ENCODE results near the gene MOB1A. TPM values are rescaled to one million over a fixed set of nuclear protein-coding genes. Genes with fewer than 3 reads are reported as not detected.
A peak's percentile ranks its signal among the peaks of the same experiment; 100 is the strongest.
"Not testable (repeated sequence)": the region's sequence is repeated elsewhere in the genome, so short reads cannot be mapped to it uniquely, and the experiment has no call there.

MOB1A gene
- total RNA-seq, 2 donors from 2014 or later = 137 to 138 TPM

- intact Hi-C loops (cut with DNase I, micrococcal nuclease) = no loop called here
- DNase-seq (no peak), ATAC-seq (no peak)
Observed at GRCh38 chr2:74201196-74201595, 22.5 kb upstream of the MOB1A start.

DNA sequence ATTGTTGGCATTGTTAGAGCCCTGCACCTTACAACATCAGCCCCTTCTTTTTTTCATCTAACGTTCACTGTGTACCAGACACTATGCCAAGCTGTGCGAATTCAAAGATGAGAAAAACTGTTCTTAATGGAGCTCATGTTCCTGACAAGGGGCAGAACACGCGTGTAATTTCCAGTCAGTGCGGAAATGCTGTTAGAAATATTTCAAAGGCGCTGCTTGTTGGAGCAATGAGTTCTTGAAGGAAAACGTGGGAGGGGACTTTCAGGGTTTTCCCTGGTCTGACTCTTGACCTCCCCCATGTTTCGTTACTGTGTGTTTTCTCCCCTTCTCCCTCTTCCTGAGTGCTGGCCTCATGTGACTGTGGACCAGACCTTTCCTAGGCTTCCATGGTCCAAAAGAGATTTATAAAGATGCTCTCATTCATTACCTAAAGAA is 21.2 kb upstream of the MOB1A start:
- intact Hi-C loops (cut with DNase I, micrococcal nuclease) = no loop called here
- ATAC-seq = no peak
- DNase-seq = no peak

- ATAC-seq (no peak), DNase-seq (peak in 1 of 2 donors; percentile 31)
- intact Hi-C loops (cut with DNase I, micrococcal nuclease) = no loop called here
Observed at GRCh38 chr2:74199275-74199701, 20.6 kb upstream of the MOB1A start.

DNA sequence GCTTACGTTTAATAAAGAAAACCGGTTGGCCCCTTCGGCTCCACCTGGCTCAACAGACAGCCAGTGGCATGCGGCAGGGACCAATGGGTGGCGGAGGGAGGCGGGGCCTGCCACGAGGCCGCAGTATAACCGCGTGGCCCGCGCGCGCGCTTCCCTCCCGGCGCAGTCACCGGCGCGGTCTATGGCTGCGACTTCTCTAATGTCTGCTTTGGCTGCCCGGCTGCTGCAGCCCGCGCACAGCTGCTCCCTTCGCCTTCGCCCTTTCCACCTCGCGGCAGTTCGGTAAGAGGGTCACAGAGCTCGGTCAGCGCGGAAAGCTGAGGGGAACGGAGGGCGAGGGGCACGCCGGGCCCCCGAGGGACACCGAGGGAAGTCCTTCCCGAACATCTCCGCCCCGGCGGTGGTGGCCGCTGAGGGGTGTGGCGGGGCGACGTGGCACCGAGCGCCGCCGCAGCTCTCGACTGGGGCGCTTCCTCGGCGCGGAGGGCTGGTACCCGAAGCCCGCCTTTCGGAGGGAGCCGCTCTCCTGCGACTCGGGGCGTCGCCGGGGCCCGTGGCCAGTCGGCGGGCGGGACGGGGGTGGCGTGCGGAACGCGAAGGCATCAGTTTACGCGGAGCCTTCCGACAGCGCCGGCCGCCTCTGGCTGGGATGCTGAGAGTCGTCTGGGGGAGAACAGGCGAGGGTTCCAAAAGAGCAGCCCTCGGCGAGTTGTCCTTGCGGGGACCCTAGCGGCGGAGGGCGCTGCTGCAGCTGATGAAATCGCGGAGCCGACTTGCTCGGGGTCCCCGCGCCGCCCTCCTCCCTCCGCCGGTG is 20.0 kb upstream of the MOB1A start, which contains the start of gene MTHFD2:
Gene MTHFD2 (plus strand): TSS at position 155 of the 814 bp plus-strand sequence. CDS start 27 bp downstream, at position 182.
- intact Hi-C loops (cut with DNase I, micrococcal nuclease) = no loop called here
- peak; percentile 94 to 96 for DNase-seq
- peak; percentile 96 for ATAC-seq

- no peak for ATAC-seq
- DNase-seq = no peak
- intact Hi-C loops (cut with DNase I, micrococcal nuclease) = no loop called here
Observed at GRCh38 chr2:74198023-74198460, 19.4 kb upstream of the MOB1A start.

DNA sequence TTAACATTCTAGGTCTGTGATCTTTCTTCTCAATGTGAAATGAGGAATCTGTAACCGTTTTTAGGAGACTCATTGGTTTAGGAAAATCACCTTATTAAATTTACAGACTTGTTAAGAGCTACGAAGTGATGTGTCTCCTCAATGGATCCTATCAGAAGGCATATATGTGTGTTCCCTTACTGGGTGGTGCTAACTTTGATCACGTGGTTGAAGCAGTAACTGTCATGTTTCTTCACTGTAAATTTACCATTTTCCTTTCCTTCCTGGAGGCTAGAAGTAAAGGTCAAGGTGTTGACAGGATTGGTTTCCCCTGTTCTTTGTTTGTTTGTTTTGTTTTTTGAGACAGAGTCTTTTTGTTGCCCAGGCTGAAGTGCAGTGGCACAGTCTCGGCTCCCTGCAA is 18.4 kb upstream of the MOB1A start:
- no peak for DNase-seq
- intact Hi-C loops (cut with DNase I, micrococcal nuclease) = no loop called here

DNA sequence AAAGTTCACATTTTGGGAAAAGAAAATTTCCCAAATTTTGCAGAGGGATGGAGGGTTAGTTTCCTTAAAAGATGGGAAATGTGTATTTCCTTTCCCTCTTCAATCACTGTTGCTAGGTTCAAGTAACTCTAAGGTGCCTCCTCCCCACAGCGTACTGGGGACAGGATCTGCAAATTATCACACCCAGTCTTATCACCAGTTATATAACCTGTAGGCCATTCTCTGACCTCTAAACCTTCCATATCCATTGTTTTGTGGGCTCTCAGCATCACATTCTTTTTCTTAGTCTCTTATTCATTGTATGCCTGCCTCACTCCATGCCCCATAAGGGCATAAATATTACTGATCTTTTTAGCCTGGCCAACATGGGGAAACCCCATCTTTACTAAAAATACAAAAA is 16.1 kb upstream of the MOB1A start:
- intact Hi-C loops (cut with DNase I, micrococcal nuclease) = no loop called here
- ATAC-seq = no peak
- DNase-seq = no peak

More for the DNA sequence above, 18.4 kb upstream of the MOB1A start:
- ATAC-seq = no peak

DNA sequence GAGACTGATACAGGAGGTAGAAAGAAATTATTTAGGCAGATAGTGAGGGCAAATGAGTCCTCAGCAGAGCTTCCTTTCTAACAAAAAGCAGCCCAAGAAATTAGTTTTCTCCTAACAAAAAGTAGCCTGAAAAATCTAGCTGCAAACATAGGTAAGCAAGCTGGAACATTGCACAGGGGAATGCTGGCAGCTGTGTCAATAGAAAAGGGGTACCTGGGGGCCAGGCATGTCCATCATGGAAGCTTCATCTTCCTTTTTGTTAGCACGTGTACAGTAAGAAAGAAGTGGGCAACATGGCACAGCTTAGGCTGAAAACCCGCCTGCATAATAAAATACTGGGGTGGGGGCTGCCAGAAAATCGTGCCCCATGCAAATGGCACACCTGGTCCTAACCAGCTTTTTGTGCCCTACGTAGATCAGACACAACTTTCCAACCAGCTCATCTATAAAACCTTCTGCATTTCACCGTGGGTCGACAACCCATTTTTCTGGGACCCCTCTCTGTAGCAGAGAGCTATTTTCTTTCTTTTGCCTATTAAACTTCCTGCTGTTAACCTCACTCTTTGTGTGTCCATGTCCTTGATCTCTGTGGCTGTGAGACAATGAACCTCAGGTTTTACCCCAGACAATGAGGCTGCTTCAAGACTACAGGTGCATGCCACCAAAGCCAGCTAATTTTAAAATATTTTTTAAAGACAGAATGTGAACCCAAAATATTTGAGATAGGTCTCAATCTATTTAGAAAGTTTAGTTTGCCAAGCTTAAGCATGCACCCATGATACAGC is 13.1 kb upstream of the MOB1A start:
- intact Hi-C loops (cut with DNase I, micrococcal nuclease) = no loop called here
- DNase-seq = no peak
- no peak for ATAC-seq

- intact Hi-C loops (cut with DNase I, micrococcal nuclease) = no loop called here
- DNase-seq (no peak), ATAC-seq (no peak)
Observed at GRCh38 chr2:74188696-74189095, 10.0 kb upstream of the MOB1A start.

- no peak for DNase-seq
- intact Hi-C loops (cut with DNase I, micrococcal nuclease) = no loop called here
- no peak for ATAC-seq
Observed at GRCh38 chr2:74188018-74188601, 9.4 kb upstream of the MOB1A start.

DNA sequence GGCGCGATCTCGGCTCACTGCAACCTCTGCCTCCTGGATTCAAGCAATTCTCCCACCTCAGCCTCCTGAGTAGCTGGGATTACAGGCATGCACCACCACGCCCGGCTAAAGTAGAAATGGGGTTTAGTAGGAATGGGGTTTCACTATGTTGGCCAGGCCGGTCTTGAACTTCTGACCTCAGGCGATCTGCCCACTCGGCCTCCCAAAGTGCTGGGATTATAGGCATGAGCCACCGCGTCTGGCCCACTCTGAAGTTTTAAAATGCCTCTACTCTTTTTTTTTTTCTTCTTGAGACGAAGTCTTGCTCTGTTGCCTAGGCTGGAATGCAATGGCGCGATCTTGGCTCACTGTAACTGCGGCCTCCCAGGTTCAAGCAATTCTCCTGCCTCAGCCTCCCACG is 8.0 kb upstream of the MOB1A start:
- not testable (repeated sequence) for ATAC-seq, DNase-seq

GRCh38 chr2:74186038-74186437 is 7.4 kb upstream of the MOB1A start:
- DNase-seq = no peak
- intact Hi-C loops (cut with DNase I, micrococcal nuclease) = no loop called here
- no peak for ATAC-seq

More for the DNA sequence above, 8.0 kb upstream of the MOB1A start:
- intact Hi-C loops (cut with DNase I, micrococcal nuclease) = not testable (repeated sequence)

GRCh38 chr2:74183878-74184277 is 5.2 kb upstream of the MOB1A start:
- ATAC-seq (no peak), DNase-seq (no peak)
- intact Hi-C loops (cut with DNase I, micrococcal nuclease) = no loop called here

DNA sequence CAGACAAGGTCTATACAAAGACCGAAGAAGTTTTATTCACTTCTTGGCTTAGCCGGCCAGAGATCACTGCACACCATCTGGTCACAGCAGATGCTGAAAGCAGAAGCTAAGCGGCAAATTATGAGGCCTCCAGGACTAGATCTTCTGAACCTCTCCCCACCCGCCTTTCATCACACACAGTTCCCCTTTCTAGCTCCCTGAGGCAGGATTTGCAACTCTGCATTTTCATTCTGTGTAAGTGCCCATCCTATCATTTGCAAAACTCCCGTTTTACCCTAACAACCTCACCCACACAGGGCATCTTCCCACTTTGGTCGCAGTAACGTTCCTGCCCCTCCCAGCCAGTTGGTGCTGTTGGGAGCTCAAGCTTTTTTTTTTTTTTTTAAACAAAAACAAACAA is 3.1 kb upstream of the MOB1A start:
- intact Hi-C loops (cut with DNase I, micrococcal nuclease) = no loop called here
- peak; percentile 27 to 55 for DNase-seq
- ATAC-seq = no peak

GRCh38 chr2:74179063-74179865 is 585 bp upstream of the MOB1A start:
- DNase-seq = peak in 1 of 2 donors; percentile 34
- ATAC-seq = peak; percentile 26
- intact Hi-C loops (cut with DNase I, micrococcal nuclease) = no loop called here

- intact Hi-C loops (cut with DNase I, micrococcal nuclease) = no loop called here
- no peak for DNase-seq
- no peak for ATAC-seq
Observed at GRCh38 chr2:74177696-74178095, 983 bp downstream of the MOB1A start.

GRCh38 chr2:74174909-74175308 is 3.8 kb downstream of the MOB1A start:
- ATAC-seq (no peak), DNase-seq (no peak)
- intact Hi-C loops (cut with DNase I, micrococcal nuclease) = no loop called here

GRCh38 chr2:74168739-74169138 is 9.9 kb downstream of the MOB1A start:
- ATAC-seq (no peak), DNase-seq (no peak)
- intact Hi-C loops (cut with DNase I, micrococcal nuclease) = no loop called here

- ATAC-seq (no peak), DNase-seq (no peak)
- intact Hi-C loops (cut with DNase I, micrococcal nuclease) = no loop called here
Observed at GRCh38 chr2:74164761-74165160, 13.9 kb downstream of the MOB1A start.

All from left colon (tissue), 2 donors.